Thyroid gland (tissue), 4 donors: ENCODE data around the gene C11orf21.

Experiments used
- CTCF ChIP-seq, 6 experiments: fragments of 200-600 bp in 3 of 6; fragments of 450-650 bp in 3 of 6; sonication (generic) in 3 of 6; IDR thresholded peaks; one replicate each; pipeline ENCODE4 v1.5.1; 2016 to 2019; ENCODE audit warnings: antibody characterized with exemption in 6 of 6, mild to moderate bottlenecking in 2 of 6, inconsistent platforms in 1 of 6, moderate library complexity in 1 of 6
- POLR2A ChIP-seq, 2 donors: fragments of 450-650 bp; IDR thresholded peaks; one replicate each; pipeline ENCODE4 v1.6.1; 2017; ENCODE audit warnings: antibody characterized with exemption in 2 of 2, mild to moderate bottlenecking in 2 of 2, moderate library complexity in 1 of 2

GRCh38 chr11:2265854-2266585 is 35.7 kb downstream of the C11orf21 start:
- TF ChIP-seq CTCF (IDR thresholded peaks at IDR 0.05) (no peak), POLR2A (IDR thresholded peaks at IDR 0.05) (no peak)
